ENCODE measurements around the gene TWSG1.

- TF ChIP-seq POLR2A (IDR thresholded peaks at IDR 0.05) = no peak
- TF ChIP-seq, protein P1, sequence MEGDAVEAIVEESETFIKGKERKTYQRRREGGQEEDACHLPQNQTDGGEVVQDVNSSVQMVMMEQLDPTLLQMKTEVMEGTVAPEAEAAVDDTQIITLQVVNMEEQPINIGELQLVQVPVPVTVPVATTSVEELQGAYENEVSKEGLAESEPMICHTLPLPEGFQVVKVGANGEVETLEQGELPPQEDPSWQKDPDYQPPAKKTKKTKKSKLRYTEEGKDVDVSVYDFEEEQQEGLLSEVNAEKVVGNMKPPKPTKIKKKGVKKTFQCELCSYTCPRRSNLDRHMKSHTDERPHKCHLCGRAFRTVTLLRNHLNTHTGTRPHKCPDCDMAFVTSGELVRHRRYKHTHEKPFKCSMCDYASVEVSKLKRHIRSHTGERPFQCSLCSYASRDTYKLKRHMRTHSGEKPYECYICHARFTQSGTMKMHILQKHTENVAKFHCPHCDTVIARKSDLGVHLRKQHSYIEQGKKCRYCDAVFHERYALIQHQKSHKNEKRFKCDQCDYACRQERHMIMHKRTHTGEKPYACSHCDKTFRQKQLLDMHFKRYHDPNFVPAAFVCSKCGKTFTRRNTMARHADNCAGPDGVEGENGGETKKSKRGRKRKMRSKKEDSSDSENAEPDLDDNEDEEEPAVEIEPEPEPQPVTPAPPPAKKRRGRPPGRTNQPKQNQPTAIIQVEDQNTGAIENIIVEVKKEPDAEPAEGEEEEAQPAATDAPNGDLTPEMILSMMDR (IDR thresholded peaks at IDR 0.05) = no peak
These were observed 85.5 kb downstream of the TWSG1 start for GRCh38 chr18:9419956-9420631.

All from breast epithelium (tissue), 3 donors.